GM12878 (cell line): ENCODE results near the gene CHRDL2.

ENCODE experiments used
- CTCF ChIP-seq, 3 experiments: IDR thresholded peaks in 2 of 3; conservative IDR thresholded peaks in 1 of 3; 2 replicates each; pipeline ENCODE4 v1.5.1; 2011; ENCODE audit warnings: low read depth in 3 of 3, low read length in 3 of 3, mild to moderate bottlenecking in 3 of 3, control low read depth in 2 of 3, moderate library complexity in 2 of 3, inconsistent platforms in 1 of 3, mixed read lengths in 1 of 3; ENCODE audit not compliant: control insufficient read depth in 2 of 3, insufficient read depth in 1 of 3; ENCODE audit errors: extremely low read depth in 1 of 3
- EP300 ChIP-seq, 2 experiments: fragments of 150-350 bp in 1 of 2; IDR thresholded peaks; 2 replicates each; pipeline ENCODE4 v1.6.1; 2011 to 2012; ENCODE audit warnings: low read depth in 2 of 2, low read length in 2 of 2, borderline replicate concordance in 1 of 2, improper control_type of control experiment in 1 of 2, inconsistent platforms in 1 of 2; ENCODE audit not compliant: control insufficient read depth in 1 of 2
- SIN3A ChIP-seq: IDR thresholded peaks from 2 replicates; pipeline ENCODE4 v1.6.1; 2012; ENCODE audit warnings: low read depth, low read length, improper control_type of control experiment
- USF2 ChIP-seq: IDR thresholded peaks from 2 replicates; pipeline ENCODE4 v1.6.1; 2011; ENCODE audit warnings: low read depth, low read length, improper control_type of control experiment, borderline replicate concordance
- ZZZ3 ChIP-seq: IDR thresholded peaks from 2 replicates; pipeline ENCODE4 v1.6.1; 2011; ENCODE audit warnings: low read depth; ENCODE audit not compliant: control insufficient read depth, insufficient read length

- TF ChIP-seq SIN3A (no peak), EP300 (IDR thresholded peaks at IDR 0.05; ENCODE audit: borderline replicate concordance in 1 of 2, control insufficient read depth in 1 of 2, low read depth in 2 of 2, low read length in 2 of 2) (no peak), USF2 (no peak), ZZZ3 (no peak), CTCF (IDR thresholded peaks at IDR 0.05 in 2 of 3, conservative IDR thresholded peaks at IDR 0.05 in 1 of 3; ENCODE audit: control insufficient read depth in 2 of 3, extremely low read depth in 1 of 3, insufficient read depth in 1 of 3, low read depth in 3 of 3, low read length in 3 of 3) (no peak)
Observed at GRCh38 chr11:74720596-74721478, 10.4 kb downstream of the CHRDL2 start.
